ENCODE data around the gene CHRNA4.

DNA sequence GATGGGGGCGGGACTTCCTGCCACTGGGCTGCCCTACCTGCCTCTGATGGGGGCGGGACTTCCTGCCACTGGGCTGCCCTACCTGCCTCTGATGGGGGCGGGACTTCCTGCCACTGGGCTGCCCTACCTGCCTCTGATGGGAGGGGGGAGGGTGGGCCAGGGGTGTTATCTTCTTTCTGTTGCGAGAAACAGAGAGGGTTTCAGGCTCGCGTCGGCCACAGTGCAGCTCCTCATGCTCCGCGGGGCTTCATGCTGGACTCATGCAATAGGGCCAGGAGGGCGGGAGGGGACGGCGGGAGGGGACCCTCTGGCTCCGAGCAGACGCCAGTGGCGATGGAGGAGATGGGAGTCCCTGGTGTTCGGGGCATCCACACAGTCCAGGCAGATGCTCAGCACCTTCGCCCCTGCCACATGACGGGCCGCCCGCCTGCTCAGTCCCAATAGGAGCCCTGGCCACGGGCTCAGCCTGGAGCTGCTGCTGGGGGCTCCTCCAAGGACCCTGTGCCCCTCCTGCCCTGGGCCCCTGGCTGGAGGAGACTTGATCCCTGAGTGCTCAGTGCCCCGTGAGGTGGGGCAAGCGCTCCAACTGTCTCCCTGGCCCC lies 48.8 kb upstream of the CHRNA4 start:
- TF ChIP-seq, protein P1, sequence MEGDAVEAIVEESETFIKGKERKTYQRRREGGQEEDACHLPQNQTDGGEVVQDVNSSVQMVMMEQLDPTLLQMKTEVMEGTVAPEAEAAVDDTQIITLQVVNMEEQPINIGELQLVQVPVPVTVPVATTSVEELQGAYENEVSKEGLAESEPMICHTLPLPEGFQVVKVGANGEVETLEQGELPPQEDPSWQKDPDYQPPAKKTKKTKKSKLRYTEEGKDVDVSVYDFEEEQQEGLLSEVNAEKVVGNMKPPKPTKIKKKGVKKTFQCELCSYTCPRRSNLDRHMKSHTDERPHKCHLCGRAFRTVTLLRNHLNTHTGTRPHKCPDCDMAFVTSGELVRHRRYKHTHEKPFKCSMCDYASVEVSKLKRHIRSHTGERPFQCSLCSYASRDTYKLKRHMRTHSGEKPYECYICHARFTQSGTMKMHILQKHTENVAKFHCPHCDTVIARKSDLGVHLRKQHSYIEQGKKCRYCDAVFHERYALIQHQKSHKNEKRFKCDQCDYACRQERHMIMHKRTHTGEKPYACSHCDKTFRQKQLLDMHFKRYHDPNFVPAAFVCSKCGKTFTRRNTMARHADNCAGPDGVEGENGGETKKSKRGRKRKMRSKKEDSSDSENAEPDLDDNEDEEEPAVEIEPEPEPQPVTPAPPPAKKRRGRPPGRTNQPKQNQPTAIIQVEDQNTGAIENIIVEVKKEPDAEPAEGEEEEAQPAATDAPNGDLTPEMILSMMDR (IDR thresholded peaks at IDR 0.05): no peak
- no peak for TF ChIP-seq POLR2AphosphoS5 (IDR thresholded peaks at IDR 0.05)
